Fibroblast of skin of right quadriceps (primary cell): ENCODE measurements around the gene IRAK1.

Source experiments
- DNase-seq: peaks from one replicate; pipeline ENCODE4 v3.0.0-alpha.2; 2013

The IRAK1 gene

DNA sequence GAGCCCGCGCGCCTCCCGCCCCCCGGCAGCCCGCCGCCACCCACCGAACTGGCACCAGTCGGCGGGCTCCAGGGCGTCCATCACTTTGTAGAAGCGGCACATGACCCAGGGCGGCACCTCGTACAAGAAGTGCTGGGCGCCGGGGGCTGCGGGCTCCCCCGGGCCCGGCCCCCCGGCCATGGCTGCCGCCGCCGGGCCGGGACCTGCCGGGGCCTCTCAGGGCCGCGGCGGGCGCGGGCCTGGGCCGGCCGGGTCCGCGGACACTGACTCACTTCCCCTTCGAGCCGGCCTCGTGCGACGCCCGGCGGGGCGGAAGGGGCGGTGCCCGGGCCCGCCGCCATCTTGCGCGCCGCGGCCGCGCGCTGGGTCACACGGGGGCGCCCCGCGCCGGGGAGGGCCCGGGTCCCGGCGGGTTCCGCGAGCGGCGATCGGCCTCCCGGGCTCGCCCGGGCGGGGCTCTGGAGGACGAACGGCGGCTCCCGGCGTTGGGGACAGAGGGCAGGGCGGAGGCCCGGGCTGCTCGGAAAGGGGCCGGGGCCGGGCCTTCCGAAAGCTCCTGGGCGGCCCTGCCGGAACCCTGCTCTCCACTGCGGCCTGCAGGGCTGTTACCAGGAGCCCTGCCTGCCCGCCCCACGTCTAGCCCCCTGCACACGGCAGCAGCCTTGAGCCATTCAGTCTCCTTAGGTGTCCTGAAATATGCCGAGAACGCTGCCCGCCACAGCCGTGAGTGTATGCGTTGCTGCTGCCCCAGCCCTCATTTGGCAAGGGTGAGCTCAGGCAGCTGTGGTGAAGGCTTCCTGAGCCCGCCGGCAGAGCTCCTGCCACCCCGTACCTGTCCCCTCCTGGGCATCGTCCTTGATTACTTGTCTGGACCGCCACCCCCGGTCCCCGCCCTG, at the start of gene IRAK1:
Gene IRAK1 (minus strand): TSS at position 270 of the 896 bp plus-strand sequence. CDS start 90 bp downstream, at position 180.
- peak; percentile 54 for DNase-seq

DNA sequence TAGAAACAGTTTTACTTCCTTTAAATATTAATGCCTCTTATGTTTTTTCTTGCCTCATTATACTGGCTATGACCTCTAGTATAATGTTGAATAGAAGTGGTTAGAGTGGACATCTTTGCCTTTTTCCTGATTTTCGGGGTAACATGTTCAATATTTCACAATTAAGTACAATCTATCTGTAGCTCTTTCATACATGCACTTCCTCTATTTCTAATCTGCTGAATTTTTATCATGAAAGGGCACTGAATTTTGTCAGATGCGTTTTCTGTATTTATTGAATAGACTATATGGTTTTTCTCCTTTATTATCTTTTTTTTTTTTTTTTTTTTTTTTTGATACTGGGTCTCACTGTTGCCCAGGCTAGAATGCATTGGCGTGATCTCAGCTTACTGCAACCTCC, 48.9 kb upstream of the IRAK1 start:
- DNase-seq = no peak

DNA sequence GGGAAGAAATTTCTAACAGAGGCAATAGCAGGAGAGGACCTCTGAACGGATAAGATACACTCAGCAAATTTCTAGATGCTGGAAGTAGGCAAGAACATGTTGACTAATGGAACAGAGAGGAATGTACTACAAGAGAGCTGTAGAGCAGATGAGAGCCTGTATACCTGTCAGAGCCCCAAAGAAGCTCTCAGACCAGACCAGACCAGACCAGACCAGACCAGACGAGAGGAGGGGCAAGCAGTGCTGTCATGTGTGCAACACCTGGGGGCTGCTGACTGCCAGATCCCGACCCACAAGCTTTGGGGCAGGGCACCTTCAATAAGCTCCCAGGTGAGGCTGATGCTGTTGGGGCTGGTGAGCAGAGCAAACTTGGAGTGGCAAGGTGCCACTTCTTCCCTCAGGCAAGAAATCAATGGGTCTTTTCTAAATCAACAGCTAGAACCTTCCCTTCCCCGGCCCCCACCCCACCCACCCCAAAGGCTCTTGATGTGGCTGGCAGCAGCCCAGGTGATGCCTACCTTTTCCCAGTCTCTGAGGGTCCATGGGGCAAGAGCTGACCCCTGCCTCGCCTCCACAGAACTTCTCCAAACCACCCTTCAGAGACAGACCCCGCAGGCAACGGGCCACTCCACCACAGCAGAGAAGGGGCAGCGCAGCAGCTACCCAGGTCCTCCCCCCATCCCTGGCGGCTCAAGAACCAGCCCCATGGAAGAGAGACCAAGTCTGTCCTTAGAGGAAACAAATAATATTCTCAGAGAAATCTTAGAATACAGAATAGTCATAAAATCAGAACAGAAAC, 45.1 kb upstream of the IRAK1 start:
- DNase-seq = no peak

DNA sequence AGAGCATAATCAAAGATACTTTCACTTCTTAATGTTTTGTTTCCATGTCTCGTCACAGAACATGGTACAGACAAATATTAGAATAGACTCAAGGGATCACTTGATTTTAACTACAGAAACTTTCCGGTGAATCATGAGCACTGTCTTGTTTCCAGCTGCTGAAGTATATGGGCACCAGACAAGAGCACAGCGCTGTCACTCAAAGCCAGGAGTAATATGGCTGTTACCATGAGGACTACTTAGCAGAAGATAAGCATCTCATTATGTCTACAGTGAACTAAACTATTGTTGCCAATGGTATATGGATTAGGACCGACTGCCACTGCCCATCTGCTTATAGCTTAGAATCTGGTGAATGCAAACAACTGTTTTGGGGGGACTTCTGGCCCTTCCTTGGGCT, 43.5 kb upstream of the IRAK1 start:
- no peak for DNase-seq

DNA sequence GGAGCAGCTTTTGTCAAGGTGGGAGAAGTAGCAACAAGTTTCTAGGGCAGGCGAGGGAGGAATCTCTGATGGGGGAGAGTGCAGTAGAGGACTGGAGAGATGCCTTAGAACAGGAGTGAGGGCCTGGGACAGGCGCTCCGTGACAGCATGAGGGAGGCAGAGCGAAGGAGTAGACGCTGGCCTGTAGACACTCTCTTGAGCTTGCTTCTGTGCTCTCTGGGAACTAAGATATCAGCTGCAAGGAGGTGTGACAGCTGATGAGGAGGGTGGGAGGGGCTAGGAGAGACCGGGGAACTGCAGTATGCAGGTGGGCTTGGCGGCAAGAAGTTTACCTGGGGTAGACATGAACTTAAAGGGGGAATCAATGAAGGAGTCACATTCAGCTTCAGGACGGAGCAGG, 42.1 kb upstream of the IRAK1 start:
- no peak for DNase-seq

DNA sequence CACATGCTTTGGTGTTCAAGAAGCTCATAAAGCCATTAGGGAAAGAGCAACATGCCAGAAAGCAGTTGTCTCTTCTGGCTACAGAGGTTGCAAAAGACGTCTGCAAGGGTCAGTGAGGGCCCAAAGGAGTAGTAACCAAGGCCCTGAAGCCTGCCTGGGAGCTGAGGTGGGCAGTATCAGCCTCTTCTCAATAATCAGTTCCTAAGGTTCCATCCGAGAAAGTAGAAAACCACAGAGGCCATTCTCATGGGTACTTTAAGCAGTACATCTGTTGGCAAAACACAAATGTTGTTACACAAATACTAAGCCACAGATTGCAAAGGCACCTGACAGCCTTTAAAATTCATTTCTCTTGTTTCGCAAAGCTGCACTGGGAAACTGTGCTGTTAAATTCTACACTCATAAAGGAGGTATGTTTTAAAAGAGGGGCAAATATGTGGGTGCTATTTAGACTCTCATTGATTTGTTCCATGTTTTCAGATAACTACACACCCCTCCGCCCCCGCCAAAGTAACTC, 40.1 kb upstream of the IRAK1 start:
- no peak for DNase-seq

DNA sequence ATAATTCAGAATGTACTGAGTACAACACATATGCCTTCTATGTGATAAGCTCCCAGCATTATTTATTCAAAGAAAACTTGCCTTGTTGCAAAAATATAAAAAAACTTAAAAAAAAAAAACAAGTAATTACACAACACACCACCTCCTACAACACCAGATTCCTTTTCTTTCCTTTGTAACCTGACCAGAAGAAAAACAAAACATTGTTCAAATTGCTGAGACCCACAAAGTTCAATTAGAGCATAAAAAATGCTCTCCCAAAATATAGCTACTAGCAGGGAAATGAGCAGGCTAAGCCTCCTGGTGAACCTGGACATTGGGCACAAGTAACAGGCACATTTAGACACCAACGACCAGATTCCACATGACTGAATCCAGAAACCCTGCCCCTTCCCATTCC, 39.5 kb upstream of the IRAK1 start:
- no peak for DNase-seq

DNA sequence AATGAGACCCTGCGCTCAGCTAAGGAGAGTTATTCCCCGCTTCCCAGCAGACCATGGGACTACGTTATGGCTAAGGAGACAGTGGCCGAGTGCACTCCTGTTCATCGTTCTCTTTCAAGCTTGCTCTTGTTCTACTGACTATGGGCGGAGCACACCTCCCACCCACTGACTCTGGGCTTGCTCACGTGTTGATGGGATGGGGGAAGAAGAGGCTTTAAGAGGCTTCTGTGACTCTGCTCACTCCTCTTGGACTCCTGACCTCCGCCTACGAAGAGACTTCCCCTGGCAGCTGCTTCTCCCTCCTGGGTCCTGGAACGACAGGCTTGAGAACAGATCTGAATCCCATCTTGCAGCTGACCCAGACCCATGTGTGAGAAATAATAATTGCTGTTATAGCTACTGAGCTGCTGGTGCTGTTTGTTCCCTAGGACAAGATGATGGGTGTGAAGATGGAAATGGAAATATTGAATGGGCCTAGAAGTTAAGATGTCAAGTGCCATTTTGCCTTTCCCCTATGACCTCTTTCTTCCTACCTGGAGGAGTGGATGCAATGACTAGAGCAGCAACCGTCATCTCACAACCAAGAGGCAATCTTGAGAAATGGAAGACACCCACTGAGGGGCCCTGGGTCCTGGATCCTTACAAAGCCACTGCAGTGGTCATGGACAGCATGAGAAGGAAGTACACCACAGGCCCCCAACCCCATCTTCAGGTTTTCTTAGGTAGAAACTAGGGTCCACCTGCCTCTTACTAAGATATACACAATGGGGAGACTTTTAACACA, 38.7 kb upstream of the IRAK1 start:
- no peak for DNase-seq

DNA sequence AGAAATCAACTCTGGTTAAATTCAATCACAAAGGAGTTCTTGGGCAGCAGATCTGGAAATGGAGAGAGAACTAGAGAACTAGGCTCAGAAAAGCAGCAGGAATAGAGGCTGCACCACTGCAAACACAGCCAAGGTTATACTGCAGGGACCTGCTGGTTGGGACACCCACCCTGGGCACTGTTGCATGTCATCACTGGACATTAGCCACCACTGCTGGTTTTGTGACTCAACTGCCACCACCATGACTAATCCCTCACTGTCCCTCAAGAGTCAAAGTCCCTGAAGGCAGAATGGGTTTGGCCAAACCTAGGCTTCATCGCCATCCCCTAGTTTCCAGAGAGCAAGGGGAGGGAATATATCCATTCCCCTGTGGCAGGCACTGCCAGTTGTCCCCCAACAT, 38.1 kb upstream of the IRAK1 start:
- DNase-seq = no peak

DNA sequence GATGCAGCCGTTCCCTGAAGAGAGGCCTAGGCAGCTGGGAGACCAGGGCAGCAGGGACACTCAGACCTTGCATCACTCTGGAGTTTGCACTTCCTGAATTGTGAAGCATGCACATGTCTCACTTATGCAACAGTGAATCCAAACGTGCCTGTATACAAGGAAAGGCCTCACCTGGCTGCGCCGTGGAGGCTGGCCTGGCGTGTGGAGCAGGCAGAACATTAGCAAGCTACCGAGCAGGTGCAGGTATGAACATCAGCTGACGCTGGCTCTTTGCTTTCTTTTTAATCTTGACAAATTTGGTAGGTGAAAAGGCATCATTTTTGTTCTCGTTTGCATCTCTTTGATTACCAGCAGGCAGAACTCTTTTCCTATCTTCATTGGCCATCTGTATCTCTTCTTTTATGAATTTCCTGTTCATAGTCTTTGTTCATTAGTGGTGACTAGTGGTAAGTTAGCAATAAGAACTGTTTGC, 37.1 kb upstream of the IRAK1 start:
- no peak for DNase-seq

DNA sequence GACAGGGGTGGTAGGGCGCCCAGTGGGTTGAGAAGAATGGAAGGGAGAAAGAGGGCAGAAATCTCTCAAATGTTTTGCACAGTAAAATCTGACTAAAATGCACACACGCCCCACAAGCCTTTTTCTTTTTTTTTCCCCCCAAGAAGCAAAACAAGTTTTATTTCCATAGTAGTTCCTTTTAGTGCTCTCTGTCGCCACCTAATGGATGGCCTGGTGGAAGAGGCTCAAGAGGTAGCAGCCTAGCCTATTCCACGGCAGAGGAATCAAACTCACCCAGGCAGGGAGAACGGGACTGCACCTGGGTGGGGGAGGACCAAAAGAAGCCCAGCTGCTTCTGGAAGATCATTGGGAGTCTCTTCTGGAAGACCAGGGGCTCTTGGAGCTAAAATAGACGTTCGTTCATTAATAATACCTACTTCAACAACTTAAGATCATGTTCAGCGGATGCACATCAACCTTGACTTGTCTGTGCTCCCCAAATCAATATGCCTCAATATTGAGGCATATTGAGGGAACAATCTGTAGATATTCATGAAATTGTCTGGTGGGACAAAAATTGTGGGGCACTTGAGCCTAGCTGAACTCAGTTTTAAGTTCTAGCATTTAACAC, 31.6 kb upstream of the IRAK1 start:
- peak; percentile 47 for DNase-seq

DNA sequence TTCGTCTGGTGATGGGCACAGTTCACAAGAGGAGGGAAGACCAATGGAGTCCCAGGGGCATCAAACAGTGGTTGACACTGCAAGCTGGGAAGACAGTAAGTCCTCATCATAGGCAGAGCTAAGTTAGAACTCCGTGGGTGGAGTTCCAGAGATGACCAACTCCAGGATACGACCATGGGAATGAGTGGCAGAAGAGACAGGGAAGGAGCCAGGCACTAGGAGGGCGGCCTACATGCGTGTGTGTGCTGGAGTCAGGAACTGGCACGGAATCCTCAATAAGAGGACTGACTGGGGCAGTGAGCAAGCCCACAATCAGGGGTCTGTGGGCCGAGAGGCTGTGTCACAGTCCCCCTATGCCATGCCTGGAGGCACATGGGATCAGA, 30.4 kb upstream of the IRAK1 start:
- no peak for DNase-seq

DNA sequence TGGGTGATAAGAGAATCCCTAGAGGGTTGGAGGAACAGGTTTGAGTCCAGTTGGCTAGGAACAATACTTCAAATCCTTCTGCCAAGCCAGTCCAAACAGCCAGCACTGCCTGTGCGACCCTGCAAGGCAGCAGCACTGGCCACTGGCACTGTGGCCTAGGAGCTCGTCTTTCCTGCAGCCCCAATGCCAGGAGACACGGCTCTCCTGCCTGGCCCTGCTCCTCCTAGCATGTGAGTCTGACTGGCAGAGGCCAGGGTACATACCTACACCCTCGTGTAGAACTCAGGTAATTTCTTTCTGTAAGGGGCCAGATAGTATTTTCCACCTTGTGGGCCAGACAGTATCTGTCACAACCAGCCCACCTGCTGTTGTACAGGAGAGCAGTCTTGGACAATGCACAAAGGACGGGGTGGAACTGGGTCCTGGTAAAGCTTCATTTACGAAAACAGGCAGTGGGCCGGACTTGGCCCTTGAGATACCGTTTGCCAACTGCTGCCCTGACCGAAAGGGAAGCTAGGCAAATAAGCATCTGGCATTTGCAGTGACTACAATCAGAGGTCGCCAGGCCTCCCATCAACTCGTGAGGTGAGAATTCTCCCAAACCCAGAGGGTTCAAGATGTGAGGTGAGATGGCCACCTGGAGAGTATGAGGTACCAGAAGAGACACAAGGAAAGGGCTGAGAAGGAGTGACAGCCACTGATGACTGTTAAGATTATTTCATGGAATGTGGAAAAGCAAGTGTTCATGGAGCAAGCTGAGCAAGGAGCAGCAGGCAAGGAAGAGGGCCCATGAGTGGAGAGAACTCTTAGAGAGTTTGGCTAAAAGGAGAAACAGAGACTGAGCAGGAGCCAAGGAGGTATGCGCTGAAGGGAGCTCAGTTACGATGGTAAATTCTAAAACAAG, 29.8 kb upstream of the IRAK1 start:
- no peak for DNase-seq

DNA sequence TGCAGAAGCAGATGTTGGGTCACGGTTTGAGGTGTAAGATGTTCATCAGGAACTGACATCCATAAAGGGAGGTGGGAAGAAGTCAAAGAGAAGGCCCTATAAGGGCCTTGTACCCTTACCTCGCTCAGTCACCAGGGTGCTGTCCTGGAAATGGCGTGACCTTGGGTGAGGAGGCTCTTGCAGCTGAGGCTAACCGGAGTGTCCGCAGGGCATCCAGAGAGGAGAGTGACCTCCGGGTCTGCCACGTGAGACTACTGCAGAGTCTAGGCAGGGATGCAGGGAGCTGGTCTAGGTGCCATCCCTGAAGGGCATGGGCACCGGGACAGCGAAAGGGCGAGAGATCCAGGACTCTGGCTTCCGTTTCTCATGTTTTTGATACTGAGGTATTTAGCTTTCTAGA, 28.7 kb upstream of the IRAK1 start:
- DNase-seq = no peak

DNA sequence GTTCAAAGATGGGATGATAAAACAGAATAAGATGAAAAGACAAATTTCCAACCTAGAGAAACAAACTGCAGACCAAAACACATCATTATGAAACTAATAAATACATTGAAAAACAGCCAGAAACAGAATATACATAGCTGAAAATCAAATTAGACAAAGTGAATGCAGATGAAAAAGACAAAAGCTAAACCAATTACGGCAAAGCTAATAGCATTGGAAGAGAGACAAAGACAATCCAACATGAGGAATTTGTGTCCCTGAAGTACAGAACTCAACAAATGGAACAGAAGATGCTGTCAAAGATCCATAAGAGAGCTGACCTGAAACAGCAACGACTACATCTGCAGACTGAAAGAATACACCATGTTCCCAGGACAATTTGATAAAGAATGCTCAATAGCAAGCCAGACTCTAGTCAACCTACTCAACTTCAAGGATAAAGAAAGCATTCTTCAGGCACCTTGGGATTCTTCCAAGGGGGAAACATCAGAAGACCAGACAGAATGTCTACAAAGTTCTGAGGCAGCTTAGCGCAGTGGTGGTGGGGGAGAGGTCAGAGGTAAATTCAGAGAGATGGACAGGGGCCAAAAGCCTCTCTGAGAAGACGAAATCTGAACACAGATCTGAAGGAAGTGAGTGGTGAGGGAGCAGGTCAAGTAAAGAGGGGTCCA, 27.4 kb upstream of the IRAK1 start:
- DNase-seq = peak; percentile 17

DNA sequence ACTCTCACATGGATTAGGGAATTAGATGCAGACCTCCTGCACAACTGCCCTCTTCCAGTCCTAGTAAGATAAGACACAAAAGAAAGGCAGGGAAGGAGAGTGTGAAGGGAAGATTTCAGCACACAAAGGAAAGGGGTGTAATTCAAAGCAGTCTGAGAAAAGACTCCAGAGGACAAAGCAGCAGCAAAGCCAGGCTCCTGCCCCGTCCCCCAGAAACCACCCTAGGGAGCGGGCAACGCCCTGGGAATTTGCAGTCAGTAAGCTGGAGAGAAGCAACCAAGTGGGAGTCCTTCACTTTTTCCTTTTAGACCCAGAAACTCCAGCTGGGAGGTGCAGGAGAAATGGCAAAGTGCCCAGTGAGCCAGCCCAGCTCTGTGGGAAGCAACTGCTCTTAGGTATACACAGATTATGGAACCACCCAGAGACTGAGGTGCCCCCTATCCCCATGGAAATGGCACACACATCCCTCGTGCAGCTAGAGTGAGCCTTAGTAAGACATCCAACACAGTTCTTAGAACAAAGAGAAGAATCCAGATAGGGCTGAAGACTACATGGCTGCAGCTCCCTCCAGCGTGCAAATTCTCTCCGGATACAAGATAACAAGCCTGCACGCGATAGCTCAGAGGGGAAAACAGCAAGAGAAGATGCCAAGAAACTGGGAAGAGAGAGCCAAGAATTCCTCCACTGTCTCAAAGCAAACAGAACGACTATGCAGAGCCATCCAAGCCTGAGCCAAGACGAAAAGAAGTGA, 26.5 kb upstream of the IRAK1 start:
- peak; percentile 73 for DNase-seq

DNA sequence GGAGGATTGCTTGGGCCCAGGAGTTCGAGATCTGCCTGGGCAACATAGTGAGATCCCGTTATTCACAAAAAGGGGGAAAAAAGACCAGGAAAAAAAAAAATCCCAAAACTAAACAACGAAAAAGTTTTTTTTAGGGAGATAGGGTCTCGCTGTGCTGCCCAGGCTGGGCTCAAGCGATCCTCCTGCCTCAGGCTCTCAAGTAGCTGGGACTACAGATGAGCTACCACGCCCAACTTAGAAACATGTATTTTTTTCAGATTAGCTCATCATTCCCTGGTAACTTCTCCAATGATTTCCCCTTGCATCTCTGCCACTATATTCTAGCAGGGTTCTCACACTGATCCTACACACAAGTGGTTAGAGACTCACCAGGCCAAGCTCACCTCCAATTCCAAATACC, 24.4 kb upstream of the IRAK1 start:
- DNase-seq = no peak

DNA sequence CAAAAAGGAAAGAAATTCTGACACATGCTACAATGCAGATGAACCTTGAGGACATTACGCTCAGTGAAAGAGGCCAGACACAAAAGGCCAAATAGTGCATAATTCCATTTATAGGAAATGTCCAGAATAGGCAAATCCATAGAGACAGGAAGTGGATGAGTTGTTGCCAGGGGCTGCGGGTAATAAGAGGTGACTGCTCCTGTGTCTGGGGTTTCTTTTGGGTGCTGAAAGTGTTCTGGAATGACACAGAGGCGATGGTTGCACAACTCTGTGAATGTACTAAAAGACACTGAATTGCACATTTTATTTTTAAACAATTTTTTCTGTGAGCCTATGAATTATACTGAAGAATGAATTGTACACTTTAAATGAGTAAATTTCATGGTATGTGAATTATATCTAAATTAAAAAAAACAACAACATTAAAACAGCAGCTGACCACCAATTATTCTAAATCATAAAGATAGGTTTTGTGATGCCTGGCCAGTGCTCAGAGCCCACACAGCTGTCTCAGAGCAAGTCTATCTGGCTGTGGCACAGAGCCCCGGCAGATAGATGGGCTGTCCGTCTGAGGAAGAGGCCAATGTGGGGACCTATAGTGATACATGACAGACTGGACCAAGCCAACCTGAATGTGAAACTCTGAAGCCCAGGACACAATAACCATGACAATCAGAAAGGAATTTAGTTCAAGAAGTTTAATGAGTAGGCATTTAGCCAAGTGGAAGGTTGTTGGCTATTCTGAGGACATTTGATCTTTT, 23.5 kb upstream of the IRAK1 start:
- DNase-seq = peak; percentile 63

DNA sequence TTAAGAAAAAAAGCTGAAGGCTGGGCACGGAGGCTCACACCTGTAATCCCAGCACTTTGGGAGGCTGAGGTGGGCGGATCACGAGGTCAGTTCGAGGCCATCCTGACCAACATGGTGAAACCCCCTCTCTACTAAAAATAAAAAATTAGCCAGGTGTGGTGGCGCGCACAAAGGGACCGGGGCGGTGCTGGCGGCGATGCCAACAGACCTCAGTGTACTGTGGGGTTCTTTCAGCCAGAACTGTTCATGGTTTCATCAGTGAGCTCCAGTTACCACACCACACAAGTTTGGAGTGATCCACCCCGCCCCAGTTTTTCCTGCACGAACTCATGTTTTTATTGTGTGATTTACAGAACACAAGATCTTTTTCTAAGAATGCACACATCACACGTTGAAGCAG, 21.2 kb upstream of the IRAK1 start:
- DNase-seq = no peak
